IMR-90 (cell line): Measurements from ENCODE around the gene SUGCT. TPM values are rescaled to one million over a fixed set of nuclear protein-coding genes. Genes with fewer than 3 reads are reported as not detected.

Experiments
- ATAC-seq: fragments of 200-7000 bp; cut with Tn5 transposase; 2 replicates; pipeline ENCODE4 v1.9.1; 2020; ENCODE audit warnings: low read depth, mild to moderate bottlenecking, moderate library complexity
- BruUV-seq: library from RNA; stranded (reverse); fragments of 400-500 nt; replicated peaks from 2 replicates; lab custom pipeline; 2021; lab: Mats Ljungman, UMichigan
- CTCF ChIA-PET: fragments of 300-600 bp; formaldehyde crosslinking; extraction: SDS; loops from one replicate; lab custom pipeline; 2021; ENCODE audit warnings: antibody characterized with exemption; lab: Yijun Ruan, JAX
- POLR2A ChIA-PET: fragments of 300-600 bp; sonication (Branson Sonifier 250); formaldehyde crosslinking; loops from one replicate; lab custom pipeline; 2022; ENCODE audit warnings: antibody characterized with exemption; ENCODE audit not compliant: unreplicated experiment; lab: Charles Lee
- DNase-seq: peaks from one replicate; pipeline ENCODE4 v3.0.0; 2013
- H2AFZ ChIP-seq: replicated peaks from 2 replicates; pipeline ENCODE3; 2013; ENCODE audit warnings: low read length, mild to moderate bottlenecking; ENCODE audit not compliant: poor library complexity
- H2AK5ac ChIP-seq: 2 replicates; pipeline ENCODE4 v1.6.1; 2013; ENCODE audit warnings: low read depth, low read length, inconsistent platforms
- H2AK9ac ChIP-seq: replicated peaks from 2 replicates; pipeline ENCODE3; 2013; ENCODE audit warnings: mild to moderate bottlenecking, low read depth, low read length, moderate library complexity; ENCODE audit not compliant: poor library complexity
- H2BK120ac ChIP-seq: 2 replicates; pipeline ENCODE4 v1.6.1; 2013; ENCODE audit warnings: low read depth, low read length, inconsistent platforms
- H2BK15ac ChIP-seq: 3 replicates; pipeline ENCODE4 v1.6.1; 2013; ENCODE audit warnings: low read depth, low read length, inconsistent platforms
- H2BK20ac ChIP-seq: 2 replicates; pipeline ENCODE4 v1.6.1; 2013; ENCODE audit warnings: low read depth, mild to moderate bottlenecking, inconsistent platforms, low read length, moderate library complexity
- H2BK5ac ChIP-seq: 2 replicates; pipeline ENCODE4 v1.6.1; 2013; ENCODE audit warnings: mild to moderate bottlenecking, low read depth, low read length, inconsistent platforms; ENCODE audit not compliant: poor library complexity, severe bottlenecking
- H3K14ac ChIP-seq: replicated peaks from 2 replicates; pipeline ENCODE4 v1.6.1; 2013; ENCODE audit warnings: low read depth, low read length, inconsistent platforms
- H3K18ac ChIP-seq: 2 replicates; pipeline ENCODE4 v1.6.1; 2013; ENCODE audit warnings: low read depth, low read length, control low read depth
- H3K23ac ChIP-seq: 2 replicates; pipeline ENCODE4 v1.6.1; 2013; ENCODE audit warnings: low read depth, low read length, inconsistent platforms
- H3K27ac ChIP-seq: 2 replicates; pipeline ENCODE4 v1.5.1; 2013; ENCODE audit warnings: mild to moderate bottlenecking, control low read depth, low read length; ENCODE audit not compliant: insufficient read depth
- H3K27me3 ChIP-seq: 2 replicates; pipeline ENCODE4 v1.6.1; 2013; ENCODE audit warnings: low read length; ENCODE audit not compliant: control insufficient read depth, insufficient read depth
- H3K36me3 ChIP-seq: 2 replicates; pipeline ENCODE4 v1.6.1; 2013; ENCODE audit warnings: low read length, mixed read lengths; ENCODE audit not compliant: control insufficient read depth, insufficient read depth
- H3K4ac ChIP-seq: 2 replicates; pipeline ENCODE4 v1.6.1; 2013; ENCODE audit warnings: low read depth, low read length, inconsistent platforms
- H3K4me1 ChIP-seq: 2 replicates; pipeline ENCODE4 v1.6.1; 2013; ENCODE audit warnings: low read length, mixed read lengths; ENCODE audit not compliant: control insufficient read depth, insufficient read depth
- H3K4me2 ChIP-seq: 2 replicates; pipeline ENCODE4 v1.6.1; 2013; ENCODE audit warnings: low read depth, mild to moderate bottlenecking, control low read depth, low read length, moderate library complexity
- H3K4me3 ChIP-seq: 2 replicates; pipeline ENCODE4 v1.5.1; 2013; ENCODE audit warnings: low read depth, mild to moderate bottlenecking, control low read depth, low read length, moderate library complexity; ENCODE audit not compliant: insufficient read depth
- H3K56ac ChIP-seq: 2 replicates; pipeline ENCODE4 v1.6.1; 2013; ENCODE audit warnings: low read length, inconsistent platforms; ENCODE audit not compliant: insufficient read depth; ENCODE audit errors: extremely low read depth
- H3K79me1 ChIP-seq, 2 experiments: 2 replicates each; pipeline ENCODE4 v1.6.1; 2013; ENCODE audit warnings: low read length in 2 of 2, inconsistent platforms in 1 of 2, low read depth in 1 of 2
- H3K9ac ChIP-seq: 2 replicates; pipeline ENCODE4 v1.6.1; 2013; ENCODE audit warnings: low read depth, low read length, control low read depth
- H3K9me1 ChIP-seq: 2 replicates; pipeline ENCODE4 v1.6.1; 2013; ENCODE audit warnings: low read length, inconsistent platforms; ENCODE audit not compliant: insufficient read depth
- H3K9me3 ChIP-seq: 2 replicates; pipeline ENCODE4 v1.6.1; 2013; ENCODE audit warnings: low read length; ENCODE audit not compliant: control insufficient read depth, insufficient read depth
- H4K20me1 ChIP-seq: 2 replicates; pipeline ENCODE4 v1.6.1; 2013; ENCODE audit warnings: low read length, inconsistent platforms; ENCODE audit not compliant: insufficient read depth
- H4K5ac ChIP-seq: 2 replicates; pipeline ENCODE4 v1.6.1; 2013; ENCODE audit warnings: mild to moderate bottlenecking, low read depth, low read length, control low read depth
- H4K8ac ChIP-seq, 2 experiments: 2 replicates each; pipeline ENCODE4 v1.6.1; 2013; ENCODE audit warnings: low read depth in 2 of 2, low read length in 2 of 2, control low read depth in 1 of 2, inconsistent platforms in 1 of 2
- H4K91ac ChIP-seq: 2 replicates; pipeline ENCODE4 v1.6.1; 2013; ENCODE audit warnings: low read depth, low read length, inconsistent platforms; ENCODE audit not compliant: insufficient read depth
- CHD1 ChIP-seq: IDR thresholded peaks from 2 replicates; pipeline ENCODE4 v1.6.1; 2012; ENCODE audit warnings: low read depth, low read length, improper control_type of control experiment
- CTCF ChIP-seq: conservative IDR thresholded peaks from 2 replicates; pipeline ENCODE4 v1.5.1; 2012; ENCODE audit warnings: mild to moderate bottlenecking, low read depth, low read length, improper control_type of control experiment
- ELK1 ChIP-seq: fragments of 150-350 bp; IDR thresholded peaks from 2 replicates; pipeline ENCODE4 v1.6.1; 2016; ENCODE audit warnings: low read depth, mild to moderate bottlenecking, low read length, moderate library complexity, borderline replicate concordance
- FOS ChIP-seq: fragments of 150-350 bp; IDR thresholded peaks from 2 replicates; pipeline ENCODE4 v1.6.1; 2016; ENCODE audit warnings: low read depth, low read length
- MAFK ChIP-seq: IDR thresholded peaks from 2 replicates; pipeline ENCODE4 v1.6.1; 2012; ENCODE audit warnings: low read depth, low read length, improper control_type of control experiment
- MAZ ChIP-seq: IDR thresholded peaks from 2 replicates; pipeline ENCODE4 v1.6.1; 2012; ENCODE audit warnings: low read depth, mild to moderate bottlenecking, low read length, improper control_type of control experiment, moderate library complexity, borderline replicate concordance
- POLR2A ChIP-seq: IDR thresholded peaks from 2 replicates; pipeline ENCODE4 v1.6.1; 2012; ENCODE audit warnings: mild to moderate bottlenecking, low read depth, low read length
- RAD21 ChIP-seq: IDR thresholded peaks from 2 replicates; pipeline ENCODE4 v1.6.1; 2012; ENCODE audit warnings: low read length, improper control_type of control experiment
- RFX5 ChIP-seq: IDR thresholded peaks from 2 replicates; pipeline ENCODE4 v1.8.0; 2012; ENCODE audit warnings: low read depth, mild to moderate bottlenecking, low read length, moderate library complexity
- WGBS, 2 experiments: methylation state at CpG; one replicate each; pipeline versions ENCODE4 v1.1.5 to v1.1.7; 2013; ENCODE audit warnings: missing lambda C conversion rate in 2 of 2; ENCODE audit not compliant: insufficient read length in 1 of 2; ENCODE audit errors: extremely low coverage in 2 of 2; 5-methylcytosine and 5-hydroxymethylcytosine counted together
- dilution Hi-C: fragments of 300-500 bp; cut with HindIII; formaldehyde crosslinking; loops from one replicate; pipeline ENCODE4 v1.14.3; 2018; ENCODE audit warnings: low sequenced_read_pairs; ENCODE audit not compliant: unreplicated experiment
- in situ Hi-C: fragments of 300-500 bp; cut with MboI; formaldehyde crosslinking; loops from 3 replicates; pipeline ENCODE4 v1.14.3; 2019; ENCODE audit warnings: low sequenced_read_pairs, inconsistent platforms, mixed read lengths
- intact Hi-C: fragments of 100-400 bp; cut with micrococcal nuclease; formaldehyde crosslinking; loops from 2 replicates; pipeline ENCODE4 v1.10.0; 2022
- polyA plus RNA-seq, 3 experiments: library from polyadenylated mRNA; depleted of rRNA; stranded (reverse); fragments of >200 nt; gene quantifications; 2 replicates each; pipeline ENCODE4 v1.2.3, GENCODE V29; 2012; ENCODE audit warnings: low replicate concordance in 1 of 3
- total RNA-seq: library from RNA; depleted of rRNA; stranded (reverse); fragments of >200 nt; gene quantifications from 2 replicates; pipeline ENCODE4 v1.2.3, GENCODE V29; 2012

Gene SUGCT
- total and polyA plus RNA-seq, 2 of the 4 experiments (the other 2 are of a cell fraction), result 5.9 to 8.3 TPM

GRCh38 chr7:40796723-40797122 lies 661.9 kb downstream of the SUGCT start:
- Histone ChIP-seq H3K18ac (no peak overlapping the region), H2BK20ac (no peak overlapping the region), H2BK15ac (no peak overlapping the region), H3K9me1 (no peaks in the 10 kb centered on the region; the same call in 1 of the 2 replicates), H3K4me2 (no peak overlapping the region), H3K9me3 (no peaks in the 10 kb centered on the region), H2AFZ (no peak overlapping the region), H4K91ac (no peak overlapping the region), H4K5ac (no peak overlapping the region), H3K4me3 (no peak overlapping the region), H3K4me1 (peaks cover 3% of the 10 kb centered on the region), H3K56ac (no peak overlapping the region), H3K27ac (no peak overlapping the region), H3K23ac (no peak overlapping the region), H2BK5ac (no peak overlapping the region), H2AK9ac (no peak overlapping the region), H3K4ac (no peak overlapping the region), H3K36me3 (no peaks in the 10 kb centered on the region), H4K8ac (no peak overlapping the region), H2BK120ac (no peak overlapping the region), H3K14ac (no peak overlapping the region), H3K27me3 (no peaks in the 10 kb centered on the region), H4K20me1 (no peaks in the 10 kb centered on the region), H3K9ac (no peak overlapping the region), H2AK5ac (no peak overlapping the region), H3K79me1 (no peaks in the 10 kb centered on the region)
- dilution Hi-C loops, result no loop called here
- TF ChIP-seq CTCF, result no peak
- TF ChIP-seq POLR2A, result no peak
- TF ChIP-seq MAZ, result no peak
- TF ChIP-seq CHD1, result no peak
- TF ChIP-seq ELK1, result no peak
- TF ChIP-seq FOS, result no peak
- no peak for TF ChIP-seq RFX5
- TF ChIP-seq RAD21, result no peak
- no peak for TF ChIP-seq MAFK
- intact Hi-C loops, result no loop called here
- no TSS peak for BruUV-seq
- CTCF ChIA-PET, result no interaction called here
- WGBS, 2 experiments, result 100% methylated on average over 1 of the region's 1 CpG; no CpG with 5 or more reads in 1 of the 2 experiments
- POLR2A ChIA-PET, result no interaction called here
- in situ Hi-C loops, result no loop called here
- DNase-seq (no peak), ATAC-seq (no peak)
